ENCODE results near the gene KLK4.

The KLK4 gene

DNA sequence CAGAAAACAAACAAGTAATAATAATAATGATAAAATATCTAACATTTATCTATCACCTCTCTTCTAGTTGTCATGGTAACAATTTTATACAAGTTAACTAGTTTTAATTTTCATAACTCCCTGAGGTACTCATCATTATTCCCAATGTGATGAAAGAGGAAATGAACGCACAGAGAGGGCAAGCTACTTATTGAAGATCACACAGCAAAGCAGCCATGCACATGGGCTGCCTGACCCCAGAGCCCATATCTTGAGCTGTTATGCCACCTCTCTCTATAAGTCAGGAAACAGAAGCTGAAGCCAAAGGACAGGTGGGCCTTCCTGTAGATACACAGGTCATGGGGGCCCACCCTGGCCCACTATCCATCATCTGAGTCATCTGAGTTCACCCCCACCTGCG lies 4.9 kb upstream of the KLK4 start:
- no peak overlapping the region for H3K4me3 ChIP-seq (ENCODE audit: low read depth, low read length)
- TF ChIP-seq, protein P1, sequence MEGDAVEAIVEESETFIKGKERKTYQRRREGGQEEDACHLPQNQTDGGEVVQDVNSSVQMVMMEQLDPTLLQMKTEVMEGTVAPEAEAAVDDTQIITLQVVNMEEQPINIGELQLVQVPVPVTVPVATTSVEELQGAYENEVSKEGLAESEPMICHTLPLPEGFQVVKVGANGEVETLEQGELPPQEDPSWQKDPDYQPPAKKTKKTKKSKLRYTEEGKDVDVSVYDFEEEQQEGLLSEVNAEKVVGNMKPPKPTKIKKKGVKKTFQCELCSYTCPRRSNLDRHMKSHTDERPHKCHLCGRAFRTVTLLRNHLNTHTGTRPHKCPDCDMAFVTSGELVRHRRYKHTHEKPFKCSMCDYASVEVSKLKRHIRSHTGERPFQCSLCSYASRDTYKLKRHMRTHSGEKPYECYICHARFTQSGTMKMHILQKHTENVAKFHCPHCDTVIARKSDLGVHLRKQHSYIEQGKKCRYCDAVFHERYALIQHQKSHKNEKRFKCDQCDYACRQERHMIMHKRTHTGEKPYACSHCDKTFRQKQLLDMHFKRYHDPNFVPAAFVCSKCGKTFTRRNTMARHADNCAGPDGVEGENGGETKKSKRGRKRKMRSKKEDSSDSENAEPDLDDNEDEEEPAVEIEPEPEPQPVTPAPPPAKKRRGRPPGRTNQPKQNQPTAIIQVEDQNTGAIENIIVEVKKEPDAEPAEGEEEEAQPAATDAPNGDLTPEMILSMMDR (IDR thresholded peaks at IDR 0.05; ENCODE audit: low read depth, low read length), result no peak

DNA sequence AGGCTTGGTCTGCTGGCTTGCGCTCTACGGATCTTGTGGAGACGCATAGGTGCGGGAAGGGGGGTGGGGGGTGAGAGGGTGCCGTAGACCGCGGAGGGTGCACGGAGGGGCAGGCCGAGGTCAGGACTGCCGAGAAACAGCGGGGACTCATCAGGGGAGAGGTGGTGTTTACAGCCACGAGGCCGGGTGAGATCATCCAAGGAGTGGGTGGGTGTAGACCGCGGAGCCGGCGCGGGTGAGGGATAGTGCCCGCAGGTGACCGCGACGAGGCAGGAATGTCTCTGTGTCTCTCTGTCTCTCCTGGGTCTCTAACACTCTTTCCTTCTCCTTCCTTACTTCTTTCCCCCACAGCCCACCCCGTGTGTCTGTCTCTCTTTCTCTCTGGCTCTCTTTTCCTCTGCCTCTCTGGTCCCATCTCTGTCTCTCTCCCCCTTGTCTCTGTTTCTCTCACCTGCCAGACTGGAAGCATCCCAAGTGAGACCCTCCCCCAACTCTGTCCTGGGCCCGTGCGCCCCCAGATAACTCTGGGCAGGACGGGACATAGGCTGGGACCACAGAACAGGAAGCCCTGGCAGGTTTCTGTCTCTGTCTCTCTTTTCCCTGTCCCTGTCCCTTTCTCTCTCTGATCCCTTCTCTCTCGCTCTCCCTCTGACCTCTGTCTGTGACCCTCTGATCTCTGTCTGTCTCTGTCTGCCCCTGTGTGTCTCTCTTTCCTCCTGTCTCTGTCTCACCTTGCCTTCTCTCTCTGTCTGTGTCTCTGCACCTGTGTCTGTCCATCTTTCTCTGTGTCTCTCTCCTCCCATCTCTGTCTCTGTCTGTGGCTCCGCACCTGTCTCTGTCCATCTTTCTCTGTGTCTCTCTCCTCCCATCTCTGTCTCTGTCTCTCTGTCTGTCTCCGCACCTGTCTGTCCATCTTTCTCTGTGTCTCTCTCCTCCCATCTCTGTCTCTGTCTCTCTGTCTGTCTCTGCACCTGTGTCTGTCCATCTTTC lies 1.8 kb upstream of the KLK4 start:
- H3K4me3 ChIP-seq (ENCODE audit: low read depth, low read length), result no peak overlapping the region
- TF ChIP-seq, protein P1 (IDR thresholded peaks at IDR 0.05; ENCODE audit: low read depth, low read length), result no peak

DNA sequence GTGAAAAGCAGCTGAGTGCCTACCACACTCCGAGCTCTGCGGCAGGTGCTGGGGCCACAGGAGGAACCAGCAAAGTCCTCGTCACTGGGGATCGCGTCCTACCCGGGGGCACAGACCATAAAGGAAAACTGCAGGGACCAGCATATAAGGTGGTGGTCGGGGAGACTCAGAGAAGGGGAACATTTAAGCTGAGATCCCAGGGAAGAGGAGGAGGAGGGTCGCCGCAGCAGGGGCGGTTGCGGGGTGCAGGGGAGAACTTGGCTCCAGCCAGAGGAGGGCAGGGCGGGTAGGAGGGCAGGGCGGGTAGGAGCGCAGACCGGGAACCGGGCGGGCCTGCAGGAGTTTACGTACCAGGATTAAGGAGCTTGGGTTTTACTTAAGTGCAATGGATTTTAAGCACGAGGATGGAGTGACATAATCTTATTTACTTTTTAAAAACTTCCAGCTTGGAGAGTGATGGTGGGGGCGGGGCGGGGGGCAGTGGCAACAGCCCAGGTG lies 956 bp upstream of the KLK4 start:
- TF ChIP-seq, protein P1 (IDR thresholded peaks at IDR 0.05; ENCODE audit: low read depth, low read length), result no peak
- no peak overlapping the region for H3K4me3 ChIP-seq (ENCODE audit: low read depth, low read length)

DNA sequence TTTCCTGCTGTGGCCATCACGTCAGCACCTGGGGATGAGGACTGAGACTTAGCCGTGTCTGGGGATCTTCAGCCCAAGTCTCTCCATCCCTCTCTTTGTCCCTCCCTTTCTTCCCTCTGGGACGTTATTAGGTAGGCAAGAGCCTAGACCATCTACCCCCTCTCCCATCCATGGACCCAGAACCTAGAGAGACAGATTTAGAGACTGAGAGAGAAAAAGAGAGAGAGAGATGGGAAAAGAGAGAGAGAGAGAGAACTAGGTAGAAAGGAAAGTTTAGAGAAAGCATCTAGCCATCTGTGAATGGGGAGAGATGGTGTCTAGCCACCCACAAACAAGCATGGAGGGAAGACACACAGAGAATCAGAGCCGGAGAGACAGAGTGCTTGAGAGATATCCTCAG lies 473 bp downstream of the KLK4 start:
- TF ChIP-seq, protein P1 (IDR thresholded peaks at IDR 0.05; ENCODE audit: low read depth, low read length), result no peak
- H3K4me3 ChIP-seq (ENCODE audit: low read depth, low read length), result no peak overlapping the region

DNA sequence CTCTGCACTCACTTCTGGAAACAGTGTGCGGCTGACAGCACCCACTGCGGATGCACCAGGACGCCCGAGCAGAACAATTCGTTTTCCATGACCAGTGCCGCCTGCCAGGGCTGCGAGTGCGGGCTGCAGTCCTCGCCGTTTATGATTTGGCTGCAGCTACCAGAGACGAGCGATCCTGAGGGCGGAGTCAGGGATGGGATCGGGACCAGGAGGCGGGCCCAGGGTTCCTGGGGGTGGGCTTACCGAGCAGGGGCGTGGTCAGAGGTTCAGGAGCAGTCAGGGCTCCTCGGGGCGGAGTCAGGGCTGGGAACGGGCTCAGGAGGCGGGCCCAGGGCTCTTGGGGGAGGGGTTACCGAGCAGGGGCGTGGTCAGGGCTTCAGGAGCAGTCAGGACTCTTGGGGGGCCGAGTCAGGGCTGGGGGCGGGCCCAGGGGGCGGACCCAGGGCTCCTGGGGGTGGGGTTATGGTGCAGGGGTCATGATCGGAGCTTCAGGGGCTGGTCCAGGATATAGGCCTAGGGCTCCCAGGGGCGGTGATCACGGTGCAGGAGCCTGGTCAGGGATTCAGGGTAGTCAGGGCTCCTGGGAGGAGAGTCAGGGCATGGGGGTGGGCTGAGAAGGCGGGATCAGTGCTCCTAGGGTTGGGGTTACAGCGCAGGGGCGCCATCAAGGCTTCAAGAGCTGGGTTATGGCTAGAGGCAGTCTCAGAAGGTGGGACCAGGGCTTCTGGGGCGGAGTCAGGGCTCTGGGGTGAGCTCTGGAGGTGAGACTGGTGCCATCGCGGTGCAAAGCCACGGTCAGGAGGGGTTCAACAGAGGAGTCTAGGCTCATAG lies 1.7 kb downstream of the KLK4 start:
- TF ChIP-seq, protein P1 (IDR thresholded peaks at IDR 0.05; ENCODE audit: low read depth, low read length), result no peak
- no peak overlapping the region for H3K4me3 ChIP-seq (ENCODE audit: low read depth, low read length)

DNA sequence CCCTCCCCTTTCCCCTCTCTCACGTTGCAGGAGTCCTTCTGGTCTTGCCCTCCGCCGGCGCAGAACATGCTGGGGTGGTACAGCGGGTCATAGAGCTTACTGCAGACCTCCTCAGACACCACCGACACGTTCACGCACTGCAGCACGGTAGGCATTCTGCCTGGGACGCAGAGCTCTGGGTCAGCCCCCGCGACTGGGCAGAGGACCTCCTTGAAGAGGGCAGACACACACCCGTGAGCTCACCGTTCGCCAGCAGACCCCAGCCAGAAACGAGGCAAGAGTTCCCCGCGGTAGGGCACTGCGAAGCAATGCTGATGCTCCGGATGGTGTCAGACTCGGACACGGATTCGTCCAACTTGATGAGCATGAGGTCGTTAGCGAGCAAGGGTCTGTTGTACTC lies 2.9 kb downstream of the KLK4 start:
- no peak overlapping the region for H3K4me3 ChIP-seq (ENCODE audit: low read depth, low read length)
- TF ChIP-seq, protein P1 (IDR thresholded peaks at IDR 0.05; ENCODE audit: low read depth, low read length), result no peak

All from WI38 (cell line).